Measurements from ENCODE around the gene EIF4B. TPM values are rescaled to one million over a fixed set of nuclear protein-coding genes. Genes with fewer than 3 reads are reported as not detected.

Gene EIF4B
- total and polyA plus RNA-seq, 2 of the 13 experiments (the other 11 are each of a cell fraction or from before 2014, with no cell fraction given) = 416 to 548 TPM

GRCh38 chr12:53046655-53047220 is 40.5 kb downstream of the EIF4B start (continued):
- no peak for TF ChIP-seq ISX (CRISPR knock-in tag; conservative IDR thresholded peaks at IDR 0.05)
- no peak for TF ChIP-seq TBX2 (CRISPR knock-in tag; IDR thresholded peaks at IDR 0.05; ENCODE audit: borderline replicate concordance)
- no peak for TF ChIP-seq ZNF318 (CRISPR knock-in tag; IDR thresholded peaks at IDR 0.05)
- no peak for TF ChIP-seq SAFB2 (CRISPR knock-in tag; IDR thresholded peaks at IDR 0.05; ENCODE audit: borderline replicate concordance, low read depth)
- TF ChIP-seq ZNF660 (CRISPR knock-in tag; IDR thresholded peaks at IDR 0.05; ENCODE audit: borderline replicate concordance, low read depth) = no peak
- no peak for TF ChIP-seq ZFP37 (CRISPR knock-in tag; IDR thresholded peaks at IDR 0.05; ENCODE audit: borderline replicate concordance)
- TF ChIP-seq ZMAT5 (CRISPR knock-in tag; IDR thresholded peaks at IDR 0.05; ENCODE audit: borderline replicate concordance, low read depth) = no peak
- peak; percentile 61 for TF ChIP-seq PHF8 (CRISPR knock-in tag; IDR thresholded peaks at IDR 0.05)
- TF ChIP-seq NFE2 (CRISPR knock-in tag; IDR thresholded peaks at IDR 0.05) = no peak
- no peak for TF ChIP-seq ZNF33B (CRISPR knock-in tag; IDR thresholded peaks at IDR 0.05)
- no peak for TF ChIP-seq ZNF33A (CRISPR knock-in tag; IDR thresholded peaks at IDR 0.05; ENCODE audit: borderline replicate concordance)
- TF ChIP-seq ZNF451 (CRISPR knock-in tag; IDR thresholded peaks at IDR 0.05) = no peak
- TF ChIP-seq ZNF276 (CRISPR knock-in tag; IDR thresholded peaks at IDR 0.05; ENCODE audit: low read depth) = no peak
- TF ChIP-seq ZNF501 (CRISPR knock-in tag; IDR thresholded peaks at IDR 0.05) = peak; percentile 65
- TF ChIP-seq KAT8 (CRISPR knock-in tag; IDR thresholded peaks at IDR 0.05) = no peak
- TF ChIP-seq ZBTB25 (CRISPR knock-in tag; IDR thresholded peaks at IDR 0.05) = 0 out of 2 replicates have a peak, but pooled peaks have one; percentile 6
- TF ChIP-seq POLR2AphosphoS5 (IDR thresholded peaks at IDR 0.05; ENCODE audit: low read depth, low read length) = peak; percentile 73
